Measurements from ENCODE around the gene SP1.
"Not testable (repeated sequence)": the region's sequence is repeated elsewhere in the genome, so short reads cannot be mapped to it uniquely, and the experiment has no call there.

DNA sequence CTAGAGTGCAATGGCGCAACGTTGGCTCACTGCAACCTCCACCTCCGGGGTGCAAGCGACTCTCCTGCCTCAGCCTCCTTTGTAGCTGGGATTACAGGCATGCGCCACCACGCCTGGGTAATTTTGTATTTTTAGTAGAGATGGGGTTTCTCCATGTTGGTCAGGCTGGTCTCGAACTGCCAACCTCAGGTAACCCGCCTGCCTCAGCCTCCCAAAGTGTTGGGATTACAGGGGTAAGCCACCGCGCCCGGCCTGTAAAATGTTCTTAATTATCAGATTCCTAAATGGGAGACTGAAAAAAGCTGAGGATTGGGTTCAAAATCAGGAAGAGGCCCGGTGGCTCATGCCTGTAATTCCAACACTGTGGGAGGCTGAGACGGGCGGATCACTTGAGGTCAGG, 5.7 kb upstream of the SP1 start:
- TF ChIP-seq, protein P1, sequence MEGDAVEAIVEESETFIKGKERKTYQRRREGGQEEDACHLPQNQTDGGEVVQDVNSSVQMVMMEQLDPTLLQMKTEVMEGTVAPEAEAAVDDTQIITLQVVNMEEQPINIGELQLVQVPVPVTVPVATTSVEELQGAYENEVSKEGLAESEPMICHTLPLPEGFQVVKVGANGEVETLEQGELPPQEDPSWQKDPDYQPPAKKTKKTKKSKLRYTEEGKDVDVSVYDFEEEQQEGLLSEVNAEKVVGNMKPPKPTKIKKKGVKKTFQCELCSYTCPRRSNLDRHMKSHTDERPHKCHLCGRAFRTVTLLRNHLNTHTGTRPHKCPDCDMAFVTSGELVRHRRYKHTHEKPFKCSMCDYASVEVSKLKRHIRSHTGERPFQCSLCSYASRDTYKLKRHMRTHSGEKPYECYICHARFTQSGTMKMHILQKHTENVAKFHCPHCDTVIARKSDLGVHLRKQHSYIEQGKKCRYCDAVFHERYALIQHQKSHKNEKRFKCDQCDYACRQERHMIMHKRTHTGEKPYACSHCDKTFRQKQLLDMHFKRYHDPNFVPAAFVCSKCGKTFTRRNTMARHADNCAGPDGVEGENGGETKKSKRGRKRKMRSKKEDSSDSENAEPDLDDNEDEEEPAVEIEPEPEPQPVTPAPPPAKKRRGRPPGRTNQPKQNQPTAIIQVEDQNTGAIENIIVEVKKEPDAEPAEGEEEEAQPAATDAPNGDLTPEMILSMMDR (IDR thresholded peaks at IDR 0.05) = not testable (repeated sequence)
- not testable (repeated sequence) for TF ChIP-seq POLR2A, EP300 (IDR thresholded peaks at IDR 0.05)
